WERI-Rb-1 (cell line): ENCODE results near the gene COL18A1.
"Not testable (repeated sequence)": the region's sequence is repeated elsewhere in the genome, so short reads cannot be mapped to it uniquely, and the experiment has no call there.

Experiments
- DNase-seq: peaks from one replicate; pipeline ENCODE4 v3.0.0-alpha.2; 2020
- H3K27ac ChIP-seq: fragments of 250-450 bp; sonication (Bioruptor Pico); 2 replicates; pipeline ENCODE4 v1.5.1; 2020; ENCODE audit warnings: mild to moderate bottlenecking, moderate library complexity
- H3K27me3 ChIP-seq: fragments of 250-450 bp; sonication (Bioruptor Pico); 2 replicates; pipeline ENCODE4 v1.5.1; 2021; ENCODE audit warnings: mild to moderate bottlenecking, low read depth, moderate library complexity; ENCODE audit not compliant: insufficient read depth, severe bottlenecking
- H3K36me3 ChIP-seq: fragments of 250-450 bp; sonication (Bioruptor Pico); 2 replicates; pipeline ENCODE4 v1.5.1; 2020; ENCODE audit warnings: mild to moderate bottlenecking, moderate library complexity
- H3K4me3 ChIP-seq: 2 replicates; pipeline ENCODE4 v1.5.1; 2011; ENCODE audit warnings: low read depth, mild to moderate bottlenecking, control low read depth, low read length
- H3K9me3 ChIP-seq: fragments of 250-450 bp; sonication (Bioruptor Pico); 2 replicates; pipeline ENCODE4 v1.5.1; 2021; ENCODE audit warnings: mild to moderate bottlenecking, moderate library complexity; ENCODE audit not compliant: severe bottlenecking
- CTCF ChIP-seq: IDR thresholded peaks from 2 replicates; pipeline ENCODE4 v1.5.1; 2011; ENCODE audit warnings: low read depth, mild to moderate bottlenecking, control low read depth, inconsistent platforms, low read length

The COL18A1 gene

GRCh38 chr21:45442276-45442675, 37.3 kb downstream of the COL18A1 start:
- TF ChIP-seq CTCF: no peak
- DNase-seq: no peak
- no peak overlapping the region for H3K27ac ChIP-seq
- no peaks in the 10 kb centered on the region for H3K27me3 ChIP-seq
- H3K9me3 ChIP-seq: peaks cover 8% of the 10 kb centered on the region
- H3K4me3 ChIP-seq: no peak overlapping the region
- no peaks in the 10 kb centered on the region for H3K36me3 ChIP-seq

GRCh38 chr21:45442686-45443594, 38.0 kb downstream of the COL18A1 start:
- not testable (repeated sequence) for H3K27ac ChIP-seq, H3K27me3 ChIP-seq, DNase-seq, H3K36me3 ChIP-seq, H3K4me3 ChIP-seq
- H3K9me3 ChIP-seq: peaks cover 11% of the 10 kb centered on the region

GRCh38 chr21:45443595-45444181, 38.7 kb downstream of the COL18A1 start:
- TF ChIP-seq CTCF: peak; percentile 85

GRCh38 chr21:45444385-45444784, 39.4 kb downstream of the COL18A1 start:
- Histone ChIP-seq H3K27ac (no peak overlapping the region), H3K4me3 (no peak overlapping the region), H3K27me3 (no peaks in the 10 kb centered on the region), H3K9me3 (peaks cover 11% of the 10 kb centered on the region), H3K36me3 (no peaks in the 10 kb centered on the region)
- TF ChIP-seq CTCF: no peak
- DNase-seq: no peak

More at GRCh38 chr21:45443595-45444181, 38.7 kb downstream of the COL18A1 start:
- H3K27ac ChIP-seq: no peak overlapping the region
- no peaks in the 10 kb centered on the region for H3K36me3 ChIP-seq
- H3K4me3 ChIP-seq: no peak overlapping the region
- peak; percentile 71 for DNase-seq
- peaks cover 11% of the 10 kb centered on the region for H3K9me3 ChIP-seq
- no peaks in the 10 kb centered on the region for H3K27me3 ChIP-seq

GRCh38 chr21:45445369-45445768, 40.4 kb downstream of the COL18A1 start:
- no peak for TF ChIP-seq CTCF
- no peak for DNase-seq
- H3K4me3 ChIP-seq: no peak overlapping the region
- H3K27ac ChIP-seq: no peak overlapping the region
- peaks cover 11% of the 10 kb centered on the region for H3K9me3 ChIP-seq
- no peaks in the 10 kb centered on the region for H3K36me3 ChIP-seq
- no peaks in the 10 kb centered on the region for H3K27me3 ChIP-seq

- H3K9me3 ChIP-seq: peaks cover 11% of the 10 kb centered on the region
- H3K27me3 ChIP-seq: no peaks in the 10 kb centered on the region
- DNase-seq: no peak
- H3K4me3 ChIP-seq: no peak overlapping the region
- no peak overlapping the region for H3K27ac ChIP-seq
- no peak for TF ChIP-seq CTCF
- no peaks in the 10 kb centered on the region for H3K36me3 ChIP-seq
Measured at GRCh38 chr21:45447821-45448220, 42.9 kb downstream of the COL18A1 start.
